Naive thymus-derived CD4-positive, alpha-beta T cell (primary cell): ENCODE results near the gene JPH2. TPM values are rescaled to one million over a fixed set of nuclear protein-coding genes. Genes with fewer than 3 reads are reported as not detected.

Experiments
- ATAC-seq: fragments of 150-1000 bp; cut with Tn5 transposase; 2 replicates; pipeline ENCODE4 v1.10.0; 2021; ENCODE audit warnings: mild to moderate bottlenecking, moderate library complexity
- CTCF ChIA-PET: fragments of 350-600 bp; sonication (Branson Sonifier 250); formaldehyde crosslinking; loops from one replicate; lab custom pipeline; 2021; ENCODE audit warnings: antibody characterized with exemption; lab: Charles Lee
- POLR2A ChIA-PET: fragments of 350-600 bp; sonication (Branson Sonifier 250); formaldehyde crosslinking; loops from one replicate; lab custom pipeline; 2021; ENCODE audit warnings: antibody characterized with exemption, inconsistent platforms; lab: Charles Lee
- DNase-seq, 9 donors: peaks; one replicate each; pipeline versions ENCODE4 v3.0.0 to v3.0.0-alpha.2; 2020 to 2022; ENCODE audit warnings: mixed read lengths in 1 of 9
- H3K27ac ChIP-seq: one replicate; pipeline ENCODE4 v1.7.0; 2013; ENCODE audit warnings: mild to moderate bottlenecking, low read depth, low read length, moderate library complexity
- H3K27me3 ChIP-seq, 2 donors: one replicate each; pipeline ENCODE4 v1.7.0; 2013; ENCODE audit warnings: low read length in 2 of 2, mild to moderate bottlenecking in 2 of 2, moderate library complexity in 2 of 2; ENCODE audit not compliant: control insufficient read depth in 2 of 2, insufficient read depth in 2 of 2
- H3K36me3 ChIP-seq, 3 experiments: 1 replicate in 2 of 3; 2 replicates in 1 of 3; pipeline ENCODE4 v1.7.0; 2013; ENCODE audit warnings: low read length in 3 of 3, mild to moderate bottlenecking in 3 of 3, moderate library complexity in 1 of 3; ENCODE audit not compliant: insufficient read depth in 3 of 3, control insufficient read depth in 2 of 3
- H3K4me1 ChIP-seq, 2 donors: one replicate each; pipeline ENCODE4 v1.7.0; 2013; ENCODE audit warnings: low read length in 2 of 2, mild to moderate bottlenecking in 2 of 2, moderate library complexity in 1 of 2; ENCODE audit not compliant: control insufficient read depth in 2 of 2, insufficient read depth in 2 of 2
- H3K4me3 ChIP-seq: 2 replicates; pipeline ENCODE4 v1.7.0; 2013; ENCODE audit warnings: mild to moderate bottlenecking, low read length
- H3K9me3 ChIP-seq, 3 experiments: 1 replicate in 2 of 3; 2 replicates in 1 of 3; pipeline ENCODE4 v1.7.0; 2013; ENCODE audit warnings: low read length in 3 of 3; ENCODE audit not compliant: control insufficient read depth in 2 of 3
- H3K27ac Mint-ChIP-seq, 9 donors: one replicate each; pipeline ENCODE4 v1.8.0; 2020 to 2022; ENCODE audit warnings: mixed read lengths in 9 of 9, mild to moderate bottlenecking in 8 of 9, moderate library complexity in 5 of 9, inconsistent platforms in 2 of 9
- H3K27me3 Mint-ChIP-seq, 5 donors: one replicate each; pipeline ENCODE4 v1.8.0; 2021 to 2022; ENCODE audit warnings: mixed read lengths in 5 of 5, mild to moderate bottlenecking in 1 of 5
- H3K36me3 Mint-ChIP-seq, 5 donors: one replicate each; pipeline ENCODE4 v1.8.0; 2020 to 2022; ENCODE audit warnings: mixed read lengths in 5 of 5, mild to moderate bottlenecking in 3 of 5, inconsistent platforms in 1 of 5
- H3K4me1 Mint-ChIP-seq, 7 donors: one replicate each; pipeline ENCODE4 v1.8.0; 2020 to 2022; ENCODE audit warnings: mixed read lengths in 7 of 7, mild to moderate bottlenecking in 3 of 7, inconsistent platforms in 1 of 7
- H3K4me3 Mint-ChIP-seq, 10 donors: one replicate each; pipeline ENCODE4 v1.8.0; 2020 to 2022; ENCODE audit warnings: mild to moderate bottlenecking in 10 of 10, mixed read lengths in 10 of 10, moderate library complexity in 6 of 10, inconsistent platforms in 2 of 10
- H3K9me3 Mint-ChIP-seq, 11 donors: one replicate each; pipeline ENCODE4 v1.8.0; 2020 to 2022; ENCODE audit warnings: mixed read lengths in 11 of 11, mild to moderate bottlenecking in 4 of 11, inconsistent platforms in 1 of 11, moderate library complexity in 1 of 11
- intact Hi-C, 2 donors: fragments of 100-400 bp; cut with micrococcal nuclease; formaldehyde crosslinking; loops; one replicate each; pipeline ENCODE4 v1.15.1; 2023
- polyA plus RNA-seq, 2 donors: library from polyadenylated mRNA; unstranded; fragments of 300-500 nt; fragmentation: Illumina TruSeq; gene quantifications; one replicate each; pipeline ENCODE4 v1.2.3, GENCODE V29; 2021
- total RNA-seq, 6 experiments: library from RNA in 5 of 6; stranded (reverse) in 5 of 6; gene quantifications; 1 replicate in 5 of 6; 2 replicates in 1 of 6; pipeline ENCODE4 v1.2.3 and lab custom pipeline; 2021 to 2026

JPH2 gene
- total and polyA plus RNA-seq, 7 experiments from 2014 or later: 0.07 to 0.17 TPM; not detected in 5

GRCh38 chr20:44079291-44079690 lies 107.7 kb downstream of the JPH2 start:
- DNase-seq: no peak
- Mint-ChIP-seq H3K4me3 (no peak overlapping the region), H3K4me1 (peaks cover 26 to 53% (median 38%) of the 10 kb centered on the region in 7 donors), H3K27me3 (peaks cover 0 to 4% (median 0%) of the 10 kb centered on the region in 5 donors), H3K36me3 (peaks cover 0 to 2% (median 0%) of the 10 kb centered on the region in 5 donors), H3K27ac (peak overlapping the region in 7 of 9 donors; percentile 71 to 96 (median 87)), H3K9me3 (peaks cover 0 to 3% (median 0%) of the 10 kb centered on the region in 11 donors)
- POLR2A ChIA-PET: interaction anchor here (0.9 to 5.0 kb wide), 4 partner anchors 10 to 23 kb away, joined by 3 to 46 read pairs (median 9); no protein-coding TSS in a partner anchor
- no peaks in the 10 kb centered on the region for H3K27me3 ChIP-seq
- no peak overlapping the region for H3K4me3 ChIP-seq
- CTCF ChIA-PET: interaction anchor here (2.8 to 8.0 kb wide), 3 partner anchors 8 to 330 kb away, joined by 21 to 159 read pairs (median 31); no protein-coding TSS in a partner anchor
- H3K27ac ChIP-seq: no peak overlapping the region
- H3K36me3 ChIP-seq: no peaks in the 10 kb centered on the region
- no peaks in the 10 kb centered on the region for H3K9me3 ChIP-seq
- H3K4me1 ChIP-seq: peaks cover 0 to 29% of the 10 kb centered on the region in 2 donors
- ATAC-seq: no peak
- intact Hi-C loops: no loop called here

DNA sequence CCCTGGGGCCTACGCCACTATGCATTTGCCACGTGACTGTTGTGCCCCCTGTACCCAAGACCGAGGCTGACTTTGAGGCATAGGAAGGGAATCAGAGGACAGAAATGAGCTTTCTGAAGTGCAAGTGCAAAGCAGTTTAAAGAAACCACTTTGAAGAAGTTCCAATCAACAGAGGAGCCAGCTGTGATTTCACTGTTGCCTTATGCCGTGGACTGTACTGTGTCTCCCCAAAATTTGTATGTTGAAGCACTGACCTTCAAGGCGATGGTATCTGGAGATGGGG lies 111.1 kb downstream of the JPH2 start:
- Histone ChIP-seq H3K4me3 (no peak overlapping the region), H3K4me1 (peaks cover 3 to 62% of the 10 kb centered on the region in 2 donors), H3K27me3 (no peaks in the 10 kb centered on the region), H3K36me3 (no peaks in the 10 kb centered on the region), H3K27ac (no peak overlapping the region), H3K9me3 (no peaks in the 10 kb centered on the region)
- DNase-seq (no peak), ATAC-seq (no peak)
- ChIA-PET POLR2A (no interaction called here), CTCF (no interaction called here)
- intact Hi-C loops: no loop called here
- H3K4me3 Mint-ChIP-seq: no peak overlapping the region
- peaks cover 0 to 3% (median 0%) of the 10 kb centered on the region in 11 donors for H3K9me3 Mint-ChIP-seq
- H3K27me3 Mint-ChIP-seq: peaks cover 0 to 13% (median 0%) of the 10 kb centered on the region in 5 donors
- peaks cover 0 to 6% (median 0%) of the 10 kb centered on the region in 5 donors for H3K36me3 Mint-ChIP-seq
- peaks cover 47 to 86% (median 71%) of the 10 kb centered on the region in 7 donors for H3K4me1 Mint-ChIP-seq
- peak overlapping the region in 7 of 9 donors; percentile 72 to 99 (median 94) for H3K27ac Mint-ChIP-seq

DNA sequence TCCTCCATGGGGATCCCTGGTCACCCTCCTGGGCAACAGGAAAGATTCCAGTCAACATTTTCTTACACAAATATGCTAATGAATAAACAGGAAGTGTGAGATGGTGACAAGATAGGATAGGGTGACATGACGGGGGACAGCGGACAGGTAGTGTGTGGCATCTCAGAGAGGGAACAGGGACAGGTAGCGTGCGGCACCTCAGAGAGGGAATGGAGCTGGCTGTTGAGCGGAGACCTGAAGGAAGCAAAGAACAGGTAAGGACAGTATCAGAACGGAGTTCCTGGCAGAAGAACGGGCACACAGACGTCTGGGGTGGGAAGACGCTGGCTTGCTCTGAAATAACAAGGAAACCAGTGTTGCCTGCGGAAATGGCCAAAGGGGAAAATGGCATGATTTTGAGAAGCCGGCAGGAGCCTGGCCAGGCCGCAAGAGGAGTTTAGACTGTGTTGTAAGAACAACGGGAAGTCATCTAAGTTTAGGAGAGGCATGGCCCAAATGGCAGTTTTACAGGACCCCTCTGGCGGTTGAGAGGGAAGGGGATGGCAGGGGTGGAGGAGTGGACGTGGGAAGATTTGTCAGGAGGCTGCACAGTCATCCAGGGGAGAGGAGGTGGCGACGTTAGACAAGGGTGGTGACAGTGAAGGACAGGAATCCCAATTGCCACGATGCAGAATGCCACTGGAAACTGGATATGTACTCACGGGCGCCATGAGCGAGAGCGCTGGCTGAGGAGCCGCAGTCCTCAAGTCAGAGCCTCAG lies 111.6 kb downstream of the JPH2 start:
- ATAC-seq: no peak
- peak overlapping the region in 8 of 9 donors; percentile 36 to 100 (median 94) for H3K27ac Mint-ChIP-seq
- ChIA-PET POLR2A (no interaction called here), CTCF (interaction anchor here (0.6 kb wide), 1 partner anchor 37 kb away, joined by 6 read pairs; no protein-coding TSS in a partner anchor)
- H3K4me3 Mint-ChIP-seq: peak overlapping the region in 7 of 10 donors; percentile 4 to 53 (median 21)
- Histone ChIP-seq H3K4me1 (peaks cover 9 to 64% of the 10 kb centered on the region in 2 donors), H3K9me3 (no peaks in the 10 kb centered on the region), H3K27ac (no peak overlapping the region), H3K36me3 (no peaks in the 10 kb centered on the region), H3K27me3 (no peaks in the 10 kb centered on the region), H3K4me3 (no peak overlapping the region)
- H3K4me1 Mint-ChIP-seq: peaks cover 46 to 86% (median 71%) of the 10 kb centered on the region in 7 donors
- no peak for DNase-seq
- peaks cover 0 to 3% (median 0%) of the 10 kb centered on the region in 11 donors for H3K9me3 Mint-ChIP-seq
- H3K36me3 Mint-ChIP-seq: peaks cover 0 to 6% (median 0%) of the 10 kb centered on the region in 5 donors
- intact Hi-C loops: no loop called here
- H3K27me3 Mint-ChIP-seq: peaks cover 0 to 13% (median 0%) of the 10 kb centered on the region in 5 donors

GRCh38 chr20:44074252-44075151 lies 112.5 kb downstream of the JPH2 start:
- ATAC-seq (no peak), DNase-seq (no peak)
- Histone ChIP-seq H3K36me3 (no peaks in the 10 kb centered on the region), H3K9me3 (no peaks in the 10 kb centered on the region), H3K27me3 (no peaks in the 10 kb centered on the region), H3K27ac (peak overlapping the region; percentile 11), H3K4me1 (peaks cover 17 to 64% of the 10 kb centered on the region in 2 donors), H3K4me3 (no peak overlapping the region)
- Mint-ChIP-seq H3K4me1 (peaks cover 52 to 86% (median 72%) of the 10 kb centered on the region in 7 donors), H3K9me3 (peaks cover 0 to 5% (median 0%) of the 10 kb centered on the region in 11 donors), H3K36me3 (peaks cover 0 to 6% (median 0%) of the 10 kb centered on the region in 5 donors), H3K4me3 (peak overlapping the region in 4 of 10 donors; percentile 11 to 48 (median 26)), H3K27ac (peak overlapping the region; percentile 20 to 100 (median 94)), H3K27me3 (peaks cover 0 to 13% (median 0%) of the 10 kb centered on the region in 5 donors)
- intact Hi-C loops: loop anchor here in 1 of 2 donors (5.0 kb wide), 1 partner anchor 232 kb away; no protein-coding TSS in a partner anchor
- ChIA-PET CTCF (interaction anchor here (0.6 to 0.7 kb wide), 3 partner anchors 17 to 36 kb away, joined by 3 to 6 read pairs (median 4); no protein-coding TSS in a partner anchor), POLR2A (interaction anchor here (1.0 kb wide), 1 partner anchor 134 kb away, joined by 3 read pairs; no protein-coding TSS in a partner anchor)

DNA sequence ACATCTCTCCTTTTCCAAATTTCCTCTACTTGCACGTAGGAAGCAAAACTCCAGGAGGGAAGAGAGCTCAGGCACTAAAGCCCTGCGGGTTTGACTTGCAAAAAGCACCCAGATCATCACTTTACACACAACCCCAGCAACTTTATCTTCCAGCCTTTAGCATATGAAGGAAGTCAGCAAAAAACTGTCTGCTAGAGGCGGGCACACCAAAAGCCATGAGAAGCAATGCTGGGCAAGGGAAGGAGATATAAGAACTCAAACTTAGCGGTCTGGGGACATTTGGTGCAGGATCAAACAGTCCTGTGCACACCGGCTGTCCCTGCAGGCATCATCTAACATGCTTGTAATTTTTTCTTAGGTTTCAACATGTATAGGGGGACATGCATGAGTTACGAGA lies 113.3 kb downstream of the JPH2 start:
- peaks cover 22 to 62% of the 10 kb centered on the region in 2 donors for H3K4me1 ChIP-seq
- no peaks in the 10 kb centered on the region for H3K9me3 ChIP-seq
- intact Hi-C loops: loop anchor here in 1 of 2 donors (5.0 kb wide), 1 partner anchor 231 kb away; no protein-coding TSS in a partner anchor
- H3K4me1 Mint-ChIP-seq: peaks cover 55 to 86% (median 74%) of the 10 kb centered on the region in 7 donors
- H3K27me3 ChIP-seq: no peaks in the 10 kb centered on the region
- ChIA-PET CTCF (interaction anchor here (0.7 kb wide), 1 partner anchor 16 kb away, joined by 4 read pairs; no protein-coding TSS in a partner anchor), POLR2A (interaction anchor here (1.0 kb wide), 1 partner anchor 133 kb away, joined by 3 read pairs; no protein-coding TSS in a partner anchor)
- H3K27ac Mint-ChIP-seq: peak overlapping the region in 8 of 9 donors; percentile 43 to 100 (median 96)
- peak overlapping the region; percentile 11 for H3K27ac ChIP-seq
- H3K27me3 Mint-ChIP-seq: peaks cover 0 to 13% (median 0%) of the 10 kb centered on the region in 5 donors
- ATAC-seq: no peak
- H3K4me3 Mint-ChIP-seq: peak overlapping the region in 7 of 10 donors; percentile 0 to 92 (median 25)
- peaks cover 0 to 6% (median 0%) of the 10 kb centered on the region in 5 donors for H3K36me3 Mint-ChIP-seq
- H3K9me3 Mint-ChIP-seq: peaks cover 0 to 8% (median 0%) of the 10 kb centered on the region in 11 donors
- no peaks in the 10 kb centered on the region for H3K36me3 ChIP-seq
- no peak overlapping the region for H3K4me3 ChIP-seq
- DNase-seq: peak in 1 of 9 donors; percentile 31
